T-helper 1 cell treated with Interleukin-12 subunit alpha and Interleukin-12 subunit beta and Interleukin-4 antibody, amounts not matched to agents 30 ng/mL and 1 ng/mL, for 36 hours (primary cell): Measurements from ENCODE around the gene ZNF557. TPM values are rescaled to one million over a fixed set of nuclear protein-coding genes. Genes with fewer than 3 reads are reported as not detected.

Source experiments
- intact Hi-C: fragments of 100-400 bp; cut with micrococcal nuclease; formaldehyde crosslinking; loops from one replicate; pipeline ENCODE4 v1.15.1; 2024
- total RNA-seq: library from RNA; stranded (reverse); gene quantifications from 2 replicates; pipeline ENCODE4 v1.2.3, GENCODE V29; 2022

The ZNF557 gene
- total RNA-seq, 1 donor from 2014 or later: 19.1 TPM

- intact Hi-C loops: no loop called here
These were observed 5.3 kb downstream of the ZNF557 start for GRCh38 chr19:7074705-7075282.

DNA sequence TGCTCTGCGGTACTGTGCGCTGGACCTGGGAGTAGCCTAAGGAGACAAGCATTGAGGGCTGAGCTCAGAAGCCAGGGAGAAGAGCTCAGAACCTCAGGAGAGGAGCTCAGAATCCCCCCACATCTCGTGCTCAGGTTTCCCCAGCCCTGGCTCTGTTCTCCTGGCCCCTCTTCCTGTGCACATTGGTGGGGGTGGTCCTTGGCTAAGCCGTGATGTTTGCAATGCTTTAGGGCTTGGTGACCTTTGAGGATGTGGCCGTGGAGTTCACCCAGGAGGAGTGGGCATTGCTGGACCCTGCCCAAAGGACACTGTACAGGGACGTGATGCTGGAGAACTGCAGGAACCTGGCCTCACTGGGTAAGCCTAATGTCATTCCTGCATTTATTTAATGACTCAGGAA lies 6.6 kb downstream of the ZNF557 start:
- intact Hi-C loops: no loop called here

DNA sequence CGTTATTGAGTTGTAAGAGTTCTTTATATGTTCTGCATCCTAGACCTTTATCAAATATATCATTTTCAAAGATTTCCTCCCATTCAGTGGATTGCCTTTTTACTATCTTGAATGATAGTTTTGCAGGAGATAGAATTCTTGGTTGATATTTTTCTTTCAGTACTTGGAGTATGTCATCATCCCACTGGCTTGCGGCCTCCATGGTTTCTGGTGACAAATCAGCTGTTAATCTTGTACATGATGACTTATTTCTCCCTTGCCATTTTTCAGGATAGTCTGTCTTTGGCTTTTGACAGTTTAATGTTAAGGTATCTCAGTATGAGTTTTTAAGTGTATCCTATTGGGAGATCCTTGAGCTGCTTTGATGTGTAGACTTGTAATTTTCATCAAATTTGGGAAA lies 8.5 kb downstream of the ZNF557 start:
- intact Hi-C loops: no loop called here

- intact Hi-C loops: no loop called here
These were observed 13.8 kb downstream of the ZNF557 start for GRCh38 chr19:7083076-7083956.

DNA sequence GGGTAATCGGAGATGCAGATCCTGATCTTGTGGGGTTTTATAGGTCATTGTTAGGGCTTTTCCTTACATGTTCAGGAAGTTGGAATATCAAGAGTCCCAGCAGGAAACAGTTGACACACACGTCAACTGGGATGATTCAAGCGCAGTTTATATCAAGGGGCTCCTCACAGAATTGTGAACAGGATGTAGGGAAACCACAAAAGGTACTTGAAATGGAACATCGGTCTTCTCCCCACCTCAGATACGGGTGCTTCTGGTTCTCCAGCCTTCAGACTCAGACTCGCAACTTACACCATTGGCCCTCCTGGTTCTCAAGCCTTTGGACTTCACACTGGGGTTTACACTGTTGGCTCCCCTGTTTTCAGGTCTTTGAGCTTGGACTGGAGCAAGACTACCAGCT lies 19.5 kb downstream of the ZNF557 start:
- intact Hi-C loops: no loop called here

GRCh38 chr19:7098096-7098495 lies 28.6 kb downstream of the ZNF557 start:
- intact Hi-C loops: loop anchor here (2.0 kb wide), 1 partner anchor 13 kb away; no protein-coding TSS in a partner anchor

DNA sequence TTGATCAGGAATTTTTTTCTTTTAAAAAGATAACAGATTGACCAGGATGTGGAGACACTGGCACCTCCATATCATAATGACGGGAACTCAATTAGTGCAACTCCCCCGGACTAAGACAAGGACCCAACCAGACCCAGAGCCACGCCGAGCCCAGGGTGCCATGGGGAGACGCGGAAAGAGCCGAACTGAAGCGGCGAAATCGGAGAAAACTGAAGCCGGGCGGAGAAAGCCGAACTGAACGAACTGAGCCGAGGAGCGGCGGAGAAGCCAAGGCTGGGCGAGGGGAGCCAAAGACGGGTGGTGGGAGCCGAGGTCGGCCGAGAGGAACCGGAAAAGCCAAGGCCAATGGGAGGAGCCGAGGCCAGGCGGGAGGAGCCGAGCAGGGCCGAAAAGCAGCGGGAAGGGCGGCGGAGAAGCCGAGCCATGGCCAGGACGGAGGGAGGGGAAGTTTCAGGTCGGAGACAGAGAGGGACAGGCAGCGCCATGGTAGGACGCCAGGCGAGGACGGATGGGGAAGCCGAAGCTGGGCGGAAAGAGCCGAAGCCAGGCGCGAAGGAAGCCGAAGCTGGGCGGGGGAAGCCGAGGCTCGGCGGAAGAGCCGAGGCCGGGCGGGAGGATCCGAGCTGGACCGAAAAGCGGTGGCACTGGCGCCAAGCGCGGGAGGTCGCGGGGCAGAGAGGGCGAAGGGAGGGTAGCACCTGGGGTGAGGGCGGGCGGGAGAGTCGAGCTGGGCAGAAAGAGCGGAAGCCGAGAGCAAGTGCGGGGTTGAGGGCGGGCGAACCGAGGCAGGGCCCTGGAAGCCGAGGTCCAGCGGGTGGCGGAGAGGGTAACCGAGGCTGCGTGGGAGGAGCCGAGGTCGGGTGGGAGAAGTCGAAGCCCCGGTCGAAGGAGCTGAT lies 29.4 kb downstream of the ZNF557 start:
- intact Hi-C loops: loop anchor here (1.0 to 2.0 kb wide), 4 partner anchors 14 to 582 kb away; partner anchors contain the start of gene ZNF557

DNA sequence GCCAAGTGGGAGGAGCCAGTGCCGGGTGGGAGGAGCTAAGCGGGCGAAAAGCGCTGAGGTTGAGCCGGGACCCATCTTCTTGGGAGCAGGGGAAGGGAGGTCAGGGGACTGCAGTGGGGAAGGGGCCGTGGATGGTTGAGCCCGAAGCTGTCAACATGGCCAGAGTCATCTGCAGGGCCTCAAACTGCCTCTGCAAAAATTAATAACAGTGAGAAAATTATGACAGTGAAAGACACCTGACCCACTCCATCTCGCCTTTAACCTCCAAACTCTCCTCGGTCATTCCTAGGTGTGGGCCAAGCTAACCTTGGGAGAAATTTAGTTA lies 30.1 kb downstream of the ZNF557 start:
- intact Hi-C loops: loop anchor here (1.0 to 2.0 kb wide), 4 partner anchors 15 to 582 kb away; partner anchors contain the start of gene ZNF557

DNA sequence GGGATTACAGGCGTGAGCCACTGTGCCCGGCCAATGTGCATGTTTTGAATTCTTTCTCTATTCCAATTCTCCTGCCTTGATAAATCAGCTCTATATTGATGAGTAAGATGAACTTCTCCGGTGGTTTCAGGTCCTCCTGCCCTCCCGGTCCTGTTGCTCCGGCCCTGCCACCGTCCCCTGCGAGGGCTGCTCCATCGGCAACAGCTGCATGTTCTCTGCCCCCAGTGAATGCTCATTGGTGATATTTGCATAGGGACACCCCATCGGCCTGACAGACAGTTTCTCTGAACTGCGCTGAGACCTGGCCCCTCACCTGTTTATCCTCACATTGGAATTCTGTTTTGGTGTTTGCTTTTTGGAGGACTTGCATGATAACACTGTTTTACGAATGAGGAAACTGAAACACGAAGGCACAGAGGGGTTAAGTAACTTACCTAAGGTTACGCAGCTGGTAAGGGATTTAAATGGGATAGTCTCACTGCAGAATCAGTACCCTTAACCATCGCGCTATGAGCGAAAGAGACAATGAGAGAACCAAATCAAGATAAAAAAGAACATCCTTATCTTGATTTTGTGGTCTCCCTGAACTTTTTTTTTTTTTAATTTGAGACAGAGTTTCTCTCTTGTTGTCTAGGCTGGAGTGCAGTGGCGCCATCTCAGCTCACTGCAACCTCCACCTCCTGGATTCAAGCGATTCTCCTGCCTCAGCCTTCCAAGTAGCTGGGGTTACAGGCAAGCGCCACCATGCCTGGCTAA lies 32.2 kb downstream of the ZNF557 start:
- intact Hi-C loops: loop anchor here (1.0 to 2.0 kb wide), 6 partner anchors 225 to 698 kb away; partner anchors contain the start of gene TRAPPC5

- intact Hi-C loops: no loop called here
These were observed 35.4 kb downstream of the ZNF557 start for GRCh38 chr19:7104747-7105447.

DNA sequence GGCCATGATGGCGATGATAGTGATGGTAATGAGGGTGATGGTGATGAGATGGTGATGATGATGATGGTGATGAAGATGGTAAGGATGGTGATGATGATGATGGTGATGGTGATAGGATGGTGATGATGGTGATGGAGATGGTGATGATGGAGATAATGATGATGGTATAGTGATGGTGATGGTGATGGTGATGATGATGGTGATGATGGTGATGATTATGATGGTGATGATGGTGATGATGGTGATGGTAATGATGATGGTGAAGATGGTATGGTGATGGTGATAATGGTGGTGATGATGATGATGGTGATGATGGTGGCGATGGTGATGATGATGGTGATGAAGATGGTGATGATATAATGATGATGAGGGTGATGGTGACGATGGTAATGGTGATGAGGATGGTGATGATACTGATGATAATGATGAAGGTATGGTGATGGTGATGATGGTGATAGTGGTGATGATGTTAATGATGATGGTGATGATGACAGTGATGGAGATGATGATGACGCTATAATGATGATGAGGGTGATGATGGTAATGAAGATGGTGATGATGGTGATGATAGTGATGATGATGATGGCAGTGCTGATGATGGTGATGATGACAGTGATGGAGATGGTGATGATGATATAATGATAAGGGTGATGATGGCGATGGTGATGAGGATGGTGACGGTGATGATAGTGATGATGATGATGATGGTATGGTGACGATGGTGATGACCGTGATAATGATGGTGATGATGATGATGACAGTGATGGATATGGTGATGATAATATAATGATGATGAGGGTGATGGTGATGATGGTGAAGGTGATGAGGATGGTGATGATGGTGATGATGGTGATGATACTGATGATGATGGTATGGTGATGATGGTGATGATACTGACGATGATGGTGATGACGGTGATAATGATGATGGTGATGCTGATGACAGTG lies 37.5 kb downstream of the ZNF557 start:
- intact Hi-C loops: no loop called here

GRCh38 chr19:7109678-7110289 lies 40.3 kb downstream of the ZNF557 start:
- intact Hi-C loops: no loop called here

DNA sequence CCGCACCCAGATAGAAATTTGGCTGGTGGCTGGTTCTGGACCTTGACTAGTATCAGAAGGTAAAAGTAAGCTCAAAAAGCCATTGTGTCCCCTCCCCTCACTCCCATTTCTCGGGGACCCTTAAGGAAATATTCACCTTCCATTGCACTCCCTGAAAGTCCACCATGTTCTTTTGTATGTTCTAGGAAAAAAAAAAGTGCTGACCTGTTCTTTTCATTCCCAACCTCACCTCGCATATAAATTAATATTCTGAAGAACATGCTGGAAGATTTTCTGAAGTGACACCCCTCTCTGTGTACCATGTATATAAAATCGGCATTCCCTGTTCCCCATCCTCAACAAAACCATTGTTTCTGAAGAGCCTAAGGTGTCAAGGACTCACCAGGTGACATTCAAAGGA lies 43.2 kb downstream of the ZNF557 start:
- intact Hi-C loops: no loop called here

- intact Hi-C loops: no loop called here
These were observed 43.7 kb downstream of the ZNF557 start for GRCh38 chr19:7113233-7113632.

- intact Hi-C loops: no loop called here
These were observed 46.2 kb downstream of the ZNF557 start for GRCh38 chr19:7115721-7116120.

DNA sequence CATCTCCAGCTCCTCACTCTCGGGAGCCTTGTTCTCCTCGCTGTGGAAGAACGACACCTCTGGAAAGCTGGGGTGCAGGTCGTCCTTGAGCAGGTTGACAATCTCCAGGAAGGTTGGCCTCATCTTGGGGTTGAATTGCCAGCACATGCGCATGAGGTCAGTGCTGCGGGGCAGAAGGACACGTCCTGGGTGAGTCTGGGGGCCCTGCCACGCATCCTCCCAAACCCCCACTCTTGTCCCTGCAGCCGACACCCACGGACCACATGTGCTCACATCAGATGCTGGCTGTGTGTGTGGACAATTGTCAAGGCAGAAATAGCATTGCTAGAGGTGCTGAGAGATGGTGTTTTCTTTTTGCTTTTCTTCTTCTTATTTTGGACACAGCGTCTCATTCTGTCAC lies 47.7 kb downstream of the ZNF557 start:
- intact Hi-C loops: no loop called here

- intact Hi-C loops: no loop called here
These were observed 50.1 kb downstream of the ZNF557 start for GRCh38 chr19:7119582-7119981.

DNA sequence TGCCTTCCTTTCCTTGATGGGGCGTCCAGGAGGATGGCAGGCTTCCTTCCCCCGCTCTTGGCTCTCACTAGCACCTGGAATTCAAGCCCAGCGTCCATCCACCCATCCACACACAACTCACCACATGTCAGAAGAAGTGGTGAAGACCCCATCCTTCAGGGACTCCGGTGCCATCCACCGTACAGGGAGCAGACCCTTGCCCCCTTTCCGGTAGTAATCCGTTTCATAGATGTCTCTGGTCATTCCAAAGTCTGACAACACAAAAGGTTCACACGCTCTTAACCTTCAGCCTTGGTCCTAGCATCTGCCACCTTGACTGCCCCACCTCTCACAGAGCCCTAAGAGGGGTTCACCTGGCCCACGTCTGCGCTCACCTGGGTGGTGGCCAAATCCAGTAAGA lies 51.0 kb downstream of the ZNF557 start:
- intact Hi-C loops: no loop called here

- intact Hi-C loops: no loop called here
These were observed 53.2 kb downstream of the ZNF557 start for GRCh38 chr19:7122701-7123100.
